Measurements from ENCODE around the gene EXOC3L2. TPM values are rescaled to one million over a fixed set of nuclear protein-coding genes. Genes with fewer than 3 reads are reported as not detected.

The EXOC3L2 gene
- total RNA-seq, 1 experiment from 2014 or later: 0.61 TPM

GRCh38 chr19:45217957-45218334 is 27.3 kb downstream of the EXOC3L2 start:
- no peak overlapping the region; the same call in 1 of the 2 replicates for H3K14ac ChIP-seq (ENCODE audit: insufficient read depth, low read length)
- no peak overlapping the region for H3K4ac ChIP-seq (ENCODE audit: low read depth, low read length)
- Mint-ChIP-seq H3K27me3 (ENCODE audit: low read depth) (peaks cover 95% of the 10 kb centered on the region), H3K27ac (no peak overlapping the region), H3K36me3 (ENCODE audit: insufficient read depth in 1 of 3, low read depth in 3 of 3) (no peaks in the 10 kb centered on the region; a peak in 2 of 7 replicates), H3K4me1 (peaks cover 12 to 18% of the 10 kb centered on the region in 2 experiments), H3K9me3 (peaks cover 0 to 5% of the 10 kb centered on the region in 2 experiments; a peak in 2 of 5 replicates), H3K4me3 (peak overlapping the region; percentile 42 to 80)
- no peak overlapping the region for H3T11ph ChIP-seq (ENCODE audit: low read length)
- no peak overlapping the region for H4K91ac ChIP-seq (ENCODE audit: insufficient read length, low read depth, low read length)
- no peak overlapping the region for H3K23ac ChIP-seq (ENCODE audit: insufficient read length, low read depth, low read length)
- H3K56ac ChIP-seq (ENCODE audit: insufficient read length, low read depth, low read length): no peak overlapping the region
- no peak overlapping the region for H3K27ac ChIP-seq (ENCODE audit: insufficient read length, low read depth, low read length)
- no peak for DNase-seq
- H2BK120ac ChIP-seq (ENCODE audit: low read depth, low read length, poor library complexity, severe bottlenecking): no peak overlapping the region
- H3K9me3 ChIP-seq (ENCODE audit: control insufficient read depth, low read depth, low read length): no peaks in the 10 kb centered on the region
- no peak overlapping the region for H4K8ac ChIP-seq (replicated peaks; ENCODE audit: insufficient read length, low read depth, low read length)
- no peak overlapping the region for H2BK15ac ChIP-seq (ENCODE audit: low read depth, low read length)
- H3K4me2 ChIP-seq (ENCODE audit: insufficient read depth, insufficient read length, low read length): peak overlapping the region; percentile 83
- H3K79me1 ChIP-seq (ENCODE audit: insufficient read depth, low read depth, low read length, poor library complexity, severe bottlenecking): no peaks in the 10 kb centered on the region
- H3K18ac ChIP-seq (ENCODE audit: insufficient read length, low read depth, low read length): no peak overlapping the region
- H3K23me2 ChIP-seq (ENCODE audit: insufficient read length, low read depth, low read length, poor library complexity, severe bottlenecking): peaks cover 14% of the 10 kb centered on the region
- no peak overlapping the region for H2BK5ac ChIP-seq (ENCODE audit: insufficient read length, low read length)
- H2AK5ac ChIP-seq (ENCODE audit: insufficient read length, low read length): no peak overlapping the region
- no peak overlapping the region for H4K5ac ChIP-seq (ENCODE audit: insufficient read length, low read depth, low read length)
- no peak overlapping the region for H2BK20ac ChIP-seq (ENCODE audit: low read depth, low read length, poor library complexity, severe bottlenecking)
- H2BK12ac ChIP-seq (ENCODE audit: insufficient read length, low read depth, low read length): no peak overlapping the region
- H3K4me1 ChIP-seq (ENCODE audit: insufficient read depth, low read length): no peaks in the 10 kb centered on the region
- no peak for TF ChIP-seq CTCF (conservative IDR thresholded peaks at IDR 0.05)
- H3K27me3 ChIP-seq (ENCODE audit: insufficient read depth, low read length): peaks cover 14% of the 10 kb centered on the region; the same call in 1 of the 2 replicates
- H4K20me1 ChIP-seq (ENCODE audit: control insufficient read depth, insufficient read depth, insufficient read length): no peaks in the 10 kb centered on the region
- H3K9ac ChIP-seq (ENCODE audit: extremely low read depth, insufficient read length, low read length): no peak overlapping the region
- no peaks in the 10 kb centered on the region for H3K79me2 ChIP-seq (ENCODE audit: insufficient read depth, low read length)
- no peak overlapping the region for H2AFZ ChIP-seq (ENCODE audit: low read length)
- no CpG with 5 or more reads among the region's 14 CpGs for WGBS (ENCODE audit: extremely low coverage, insufficient read length, low lambda C conversion rate)

Data from H9 (cell line).